Measurements from ENCODE around the gene TCF25.
"Not testable (repeated sequence)": the region's sequence is repeated elsewhere in the genome, so short reads cannot be mapped to it uniquely, and the experiment has no call there.

Gene TCF25, protein sequence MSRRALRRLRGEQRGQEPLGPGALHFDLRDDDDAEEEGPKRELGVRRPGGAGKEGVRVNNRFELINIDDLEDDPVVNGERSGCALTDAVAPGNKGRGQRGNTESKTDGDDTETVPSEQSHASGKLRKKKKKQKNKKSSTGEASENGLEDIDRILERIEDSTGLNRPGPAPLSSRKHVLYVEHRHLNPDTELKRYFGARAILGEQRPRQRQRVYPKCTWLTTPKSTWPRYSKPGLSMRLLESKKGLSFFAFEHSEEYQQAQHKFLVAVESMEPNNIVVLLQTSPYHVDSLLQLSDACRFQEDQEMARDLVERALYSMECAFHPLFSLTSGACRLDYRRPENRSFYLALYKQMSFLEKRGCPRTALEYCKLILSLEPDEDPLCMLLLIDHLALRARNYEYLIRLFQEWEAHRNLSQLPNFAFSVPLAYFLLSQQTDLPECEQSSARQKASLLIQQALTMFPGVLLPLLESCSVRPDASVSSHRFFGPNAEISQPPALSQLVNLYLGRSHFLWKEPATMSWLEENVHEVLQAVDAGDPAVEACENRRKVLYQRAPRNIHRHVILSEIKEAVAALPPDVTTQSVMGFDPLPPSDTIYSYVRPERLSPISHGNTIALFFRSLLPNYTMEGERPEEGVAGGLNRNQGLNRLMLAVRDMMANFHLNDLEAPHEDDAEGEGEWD

DNA sequence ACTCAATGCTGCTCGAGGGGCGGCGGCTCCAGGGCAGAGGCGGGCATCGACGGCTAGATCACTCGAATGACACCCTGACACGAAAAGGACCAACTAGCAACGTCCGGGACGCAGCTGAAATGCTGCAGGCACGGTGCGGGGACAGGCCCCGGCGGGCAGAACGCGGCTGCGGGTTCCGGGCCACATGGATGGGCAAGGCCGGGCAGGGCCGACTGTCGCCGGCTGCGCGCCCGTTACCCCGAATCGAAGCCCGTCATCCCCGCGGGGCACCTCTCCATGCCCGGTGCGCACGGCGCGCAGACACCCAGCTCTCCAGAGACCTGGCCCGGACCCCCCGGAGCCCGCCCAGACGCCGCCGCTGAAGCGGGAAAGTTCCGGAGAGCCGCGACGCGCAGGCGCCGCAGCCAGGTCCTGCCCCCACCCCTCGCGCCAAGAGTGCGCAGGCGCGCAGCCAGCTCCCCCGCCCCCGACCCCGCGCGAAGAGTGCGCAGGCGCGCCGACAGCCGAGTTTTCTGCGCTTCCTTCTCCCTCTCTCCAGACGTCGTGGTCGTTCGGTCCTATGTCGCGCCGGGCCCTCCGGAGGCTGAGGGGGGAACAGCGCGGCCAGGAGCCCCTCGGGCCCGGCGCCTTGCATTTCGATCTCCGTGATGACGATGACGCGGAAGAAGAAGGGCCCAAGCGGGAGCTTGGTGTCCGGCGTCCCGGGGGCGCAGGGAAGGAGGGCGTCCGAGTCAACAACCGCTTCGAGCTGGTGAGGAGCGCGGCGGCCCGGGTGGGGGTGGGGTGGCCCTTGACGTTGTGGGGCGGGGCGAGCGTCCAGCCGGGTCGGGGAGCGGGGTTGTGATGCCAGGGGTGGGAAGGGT is at the start of gene TCF25:
TCF25 (plus strand) TSS at position 484 of the 863 bp plus-strand sequence; CDS start at position 560, 76 bp downstream.
- peak; percentile 92 for DNase-seq

DNA sequence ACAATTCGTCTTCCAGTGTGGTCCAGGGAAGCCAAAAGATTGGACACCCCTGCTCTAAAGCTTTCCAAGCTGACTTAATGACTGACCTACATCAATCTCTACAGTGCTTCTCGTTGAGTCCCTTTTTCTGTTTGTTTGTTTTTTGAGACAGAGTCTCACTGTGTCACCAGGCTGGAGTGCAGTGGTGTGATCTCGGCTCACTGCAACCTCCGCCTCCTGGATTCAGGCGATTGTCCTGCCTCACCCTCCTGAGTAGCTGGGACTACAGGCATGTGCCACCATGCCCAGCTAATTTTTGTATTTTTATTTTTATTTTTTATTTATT is 49.6 kb upstream of the TCF25 start:
- not testable (repeated sequence) for DNase-seq

DNA sequence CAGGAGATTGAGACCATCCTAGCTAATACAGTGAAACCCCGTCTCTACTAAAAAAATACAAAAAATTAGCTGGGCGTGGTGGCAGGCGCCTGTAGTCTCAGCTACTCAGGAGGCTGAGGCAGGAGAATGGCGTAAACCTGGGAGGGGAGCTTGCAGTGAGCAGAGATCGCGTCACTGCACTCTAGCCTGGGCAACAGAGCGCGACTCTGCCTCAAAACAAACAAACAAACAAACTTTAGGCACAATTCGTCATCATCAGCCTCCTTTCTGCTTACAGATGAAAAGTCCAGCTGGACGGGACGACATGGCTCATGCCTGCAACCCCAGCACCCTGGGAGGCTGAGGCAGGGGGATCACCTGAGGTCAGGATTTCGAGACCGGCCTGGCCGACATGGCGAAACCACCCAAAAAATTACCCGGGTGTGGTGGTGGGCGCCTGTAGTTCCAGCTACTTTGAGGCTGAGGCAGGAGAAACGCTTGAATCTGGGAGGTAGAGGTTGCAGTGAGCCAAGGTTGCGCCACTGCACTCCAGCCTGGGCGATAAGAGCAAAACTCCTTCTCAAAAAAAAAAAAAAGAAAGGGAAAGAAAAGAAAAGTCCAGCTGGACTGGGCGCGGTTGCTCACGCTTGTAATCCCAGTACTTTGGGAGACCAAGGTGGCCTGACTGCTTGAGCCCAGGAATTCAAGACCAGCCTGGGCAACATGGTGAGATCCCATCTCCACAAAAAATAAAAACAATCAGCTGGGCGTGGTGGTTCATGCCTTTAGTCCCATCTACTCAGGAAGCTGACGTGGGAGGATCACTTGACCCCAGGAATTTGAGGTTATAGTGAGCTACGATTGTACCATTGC is 46.6 kb upstream of the TCF25 start:
- no peak for DNase-seq

DNA sequence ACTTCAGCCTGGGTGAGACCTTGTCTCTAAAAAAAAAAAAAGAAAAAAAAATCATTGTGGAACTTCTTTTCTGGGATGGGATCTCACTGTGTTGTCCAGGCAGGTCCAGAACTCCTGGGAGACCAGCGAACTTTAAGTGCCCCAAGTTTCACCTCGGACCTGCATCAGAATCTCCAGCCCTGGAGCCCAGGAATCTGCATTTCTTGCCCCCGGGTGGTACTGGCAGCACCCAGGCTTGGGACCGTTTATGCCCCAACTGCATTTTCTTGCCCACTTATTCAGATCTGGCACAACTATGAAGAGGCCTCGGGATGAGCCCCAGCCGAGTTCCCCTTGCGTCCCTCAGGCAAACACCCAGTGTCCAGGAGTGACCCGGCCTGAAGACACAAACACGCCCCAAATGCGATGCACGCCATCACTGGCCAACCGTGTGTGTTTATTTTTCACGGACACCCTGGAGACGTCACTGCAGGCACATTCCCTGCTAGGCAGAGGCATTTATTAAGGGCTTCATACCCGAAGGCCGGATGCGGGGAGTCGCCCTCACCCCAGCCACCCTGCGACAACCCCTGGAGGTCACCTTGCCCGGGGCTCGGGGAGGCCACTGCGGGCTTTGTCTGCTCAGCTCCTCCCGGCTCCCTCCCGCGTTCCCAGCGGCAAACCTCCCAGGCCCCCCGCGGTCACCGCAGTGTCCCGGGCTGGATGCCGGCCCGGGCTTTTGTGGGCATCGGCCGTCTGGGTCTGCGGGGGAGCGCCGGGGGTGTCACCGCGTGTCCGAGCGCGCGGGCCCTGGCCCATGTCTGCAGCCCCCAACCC is 45.8 kb upstream of the TCF25 start:
- DNase-seq = no peak

DNA sequence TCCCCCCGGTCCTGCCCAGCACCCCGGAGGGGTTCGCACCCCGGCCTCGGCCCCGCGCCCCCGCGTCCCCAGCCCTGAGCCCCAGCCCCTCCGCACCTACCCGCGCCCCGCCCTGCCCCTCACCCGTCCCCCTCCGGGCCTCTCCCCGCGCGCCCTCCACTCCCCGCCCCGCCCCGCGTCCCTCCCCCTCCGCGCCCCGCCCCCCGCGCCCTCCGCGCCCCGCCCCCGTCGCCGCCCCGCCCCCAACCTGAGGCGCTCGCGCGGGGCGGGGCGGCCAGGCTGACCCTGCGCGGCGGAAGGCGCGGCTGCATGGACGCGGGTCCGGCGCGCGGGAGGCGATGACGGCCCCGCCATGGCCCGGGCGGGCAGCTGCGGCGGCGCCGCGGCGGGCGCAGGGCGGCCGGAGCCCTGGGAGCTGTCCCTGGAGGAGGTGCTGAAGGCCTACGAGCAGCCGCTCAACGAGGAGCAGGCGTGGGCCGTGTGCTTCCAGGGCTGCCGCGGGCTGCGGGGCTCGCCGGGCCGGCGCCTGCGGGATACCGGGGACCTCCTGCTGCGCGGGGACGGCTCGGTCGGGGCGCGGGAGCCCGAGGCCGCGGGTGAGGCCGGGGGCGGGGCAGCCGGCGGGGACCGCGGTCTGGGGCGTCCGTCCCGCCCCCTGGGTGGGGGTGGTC is 45.1 kb upstream of the TCF25 start, which contains the start of gene SPIRE2:
SPIRE2 (plus strand) TSS at position 277 of the 671 bp plus-strand sequence; CDS start at position 353, 76 bp downstream.
- DNase-seq = peak; percentile 74

DNA sequence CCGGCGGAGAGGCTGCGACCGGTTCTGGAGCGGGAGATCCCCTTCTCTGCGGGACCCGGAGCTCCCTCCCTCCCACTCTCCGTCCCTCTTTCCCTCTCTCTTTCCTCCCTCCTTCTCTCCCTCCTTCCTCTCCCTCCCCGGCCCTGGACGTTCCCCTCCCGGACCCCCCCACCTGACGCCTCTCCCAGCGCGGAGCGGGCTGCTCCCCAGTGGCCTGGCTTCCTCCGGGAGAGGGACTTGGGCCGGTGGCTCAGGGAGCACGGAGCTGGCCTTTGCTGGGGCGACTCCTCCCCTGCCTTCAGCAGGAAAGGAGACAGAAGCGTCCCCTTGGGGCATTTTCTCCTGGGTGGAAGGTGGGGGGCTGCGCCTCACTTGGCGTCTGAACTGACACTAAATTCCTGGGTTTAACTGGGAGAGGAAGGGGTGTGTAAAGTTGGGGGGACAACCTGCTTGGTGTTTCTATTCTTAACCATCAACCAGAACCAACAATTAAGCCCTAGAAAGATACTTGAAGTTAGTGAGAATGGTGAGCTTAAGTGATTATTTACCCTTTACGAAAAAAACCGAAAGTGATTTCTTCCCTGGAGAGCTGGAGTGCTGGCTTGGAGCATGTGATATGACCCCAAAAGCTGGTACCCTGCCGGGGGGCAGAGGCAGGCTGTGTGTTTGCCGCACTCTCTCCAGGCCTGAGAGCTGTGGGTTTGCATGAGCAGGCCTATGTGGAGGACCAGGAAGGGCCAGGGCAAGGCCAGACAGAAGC is 44.3 kb upstream of the TCF25 start:
- no peak for DNase-seq

DNA sequence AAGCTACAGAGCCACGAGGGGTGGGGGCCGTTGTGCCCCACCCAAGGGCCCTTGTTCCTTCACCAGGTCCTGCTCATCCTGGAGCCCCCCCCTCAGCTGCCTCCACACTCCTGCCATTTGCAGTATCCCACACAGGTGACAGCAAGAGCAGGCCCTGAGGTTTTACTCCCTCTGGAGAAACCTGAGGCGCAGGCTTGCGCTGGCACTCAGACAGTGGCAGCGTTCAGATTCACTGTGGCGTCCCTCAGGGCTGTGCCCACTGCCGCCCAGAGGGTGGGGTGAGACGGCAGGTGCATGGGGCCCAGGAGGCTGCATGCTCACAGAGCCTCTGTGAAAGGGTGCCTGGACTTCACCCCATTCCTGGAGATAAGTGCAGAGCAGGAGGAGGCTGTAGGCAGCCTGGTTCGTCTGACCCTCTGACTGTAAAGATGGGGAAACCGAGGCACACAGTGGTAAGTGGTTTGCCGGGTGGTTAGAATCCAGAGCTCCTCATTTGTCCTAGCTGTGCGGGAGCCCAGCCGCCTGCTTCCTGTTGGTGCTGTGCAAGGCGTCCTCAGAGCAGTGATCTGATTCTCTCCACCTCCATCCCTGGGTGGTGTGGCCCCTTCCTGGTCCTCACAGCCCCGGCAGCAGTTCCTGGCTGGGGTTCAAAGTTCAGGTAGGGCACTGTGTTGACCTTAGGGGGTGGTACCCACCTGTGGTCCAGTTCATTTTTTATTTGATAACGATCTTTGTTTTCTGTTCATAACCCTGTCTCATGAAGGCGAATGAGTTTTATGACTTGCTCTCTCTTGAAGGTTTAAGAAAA is 43.6 kb upstream of the TCF25 start:
- DNase-seq = no peak

DNA sequence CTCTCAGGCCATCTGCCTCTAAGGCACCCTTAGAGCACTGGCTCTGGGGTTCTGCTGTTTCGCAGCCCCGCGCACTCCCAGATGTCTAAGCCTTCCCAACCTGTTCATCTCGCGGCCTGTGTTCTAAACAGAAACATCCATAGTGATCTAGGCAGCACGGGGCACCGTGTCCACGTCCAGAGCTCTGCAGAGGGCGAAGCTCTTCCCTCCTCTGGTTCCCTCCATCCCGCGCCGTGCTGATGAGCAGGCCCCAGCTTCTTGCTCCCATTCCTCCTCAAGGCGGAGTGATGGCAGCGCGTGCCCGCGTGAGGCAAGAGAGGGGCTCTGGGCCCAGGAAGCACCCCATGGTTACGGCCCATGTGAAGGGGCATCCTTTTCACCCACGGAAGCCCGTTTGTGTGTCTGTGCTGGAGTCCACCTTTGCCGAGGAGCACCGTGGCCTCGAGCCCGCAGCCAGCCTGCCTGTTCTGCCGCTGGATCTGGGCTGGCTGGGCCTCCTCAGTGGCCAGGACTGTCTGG is 41.5 kb upstream of the TCF25 start:
- DNase-seq = no peak

DNA sequence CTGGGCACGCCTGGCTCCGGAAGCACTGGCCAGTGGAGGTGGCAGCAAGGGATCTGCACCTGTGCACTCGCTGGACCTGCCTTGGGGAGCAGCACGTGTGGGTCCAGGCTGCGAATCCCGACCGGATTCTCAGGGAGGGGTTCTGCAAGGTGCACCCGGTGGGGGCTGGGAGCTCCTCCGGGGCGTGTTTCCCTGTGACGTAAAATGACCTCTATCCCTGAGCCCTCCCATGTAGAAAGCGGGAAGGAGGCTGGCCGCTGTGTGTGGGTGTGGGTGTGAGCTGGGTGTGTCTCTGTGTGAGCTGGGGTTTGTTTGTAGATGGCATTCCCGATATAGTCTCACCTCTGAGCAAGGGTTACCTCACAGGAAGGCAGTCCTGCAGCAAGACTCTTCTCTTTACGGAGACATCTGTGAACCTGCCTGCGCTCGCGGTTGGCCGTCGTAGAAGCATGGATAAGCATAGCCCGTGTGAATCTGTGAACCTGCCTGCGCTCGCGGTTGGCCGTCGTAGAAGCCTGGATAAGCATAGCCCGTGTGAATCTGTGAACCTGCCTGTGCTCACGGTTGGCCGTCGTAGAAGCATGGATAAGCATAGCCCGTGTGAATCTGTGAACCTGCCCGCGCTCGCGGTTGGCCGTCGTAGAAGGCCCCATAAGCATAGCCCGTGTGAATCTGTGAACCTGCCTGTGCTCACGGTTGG is 39.6 kb upstream of the TCF25 start:
- DNase-seq = not testable (repeated sequence)

DNA sequence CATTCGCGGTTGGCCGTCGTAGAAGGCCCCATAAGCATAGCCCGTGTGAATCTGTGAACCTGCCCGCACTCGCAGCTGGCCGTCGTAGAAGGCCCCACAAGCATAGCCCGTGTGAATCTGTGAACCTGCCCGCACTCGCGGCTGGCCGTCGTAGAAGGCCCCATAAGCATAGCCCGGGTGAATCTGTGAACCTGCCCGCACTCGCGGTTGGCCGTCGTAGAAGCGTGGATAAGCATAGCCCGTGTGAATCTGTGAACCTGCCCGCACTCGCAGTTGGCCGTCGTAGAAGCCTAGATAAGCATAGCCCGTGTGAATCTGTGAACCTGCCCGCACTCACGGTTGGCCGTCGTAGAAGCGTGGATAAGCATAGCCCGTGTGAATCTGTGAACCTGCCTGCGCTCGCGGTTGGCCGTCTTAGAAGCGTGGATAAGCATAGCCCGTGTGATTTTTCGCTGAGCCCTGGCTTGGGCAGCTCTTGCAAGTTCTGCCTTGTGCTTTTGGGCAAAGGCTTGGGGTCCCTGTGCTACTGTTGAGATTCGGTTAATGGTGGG is 38.5 kb upstream of the TCF25 start:
- not testable (repeated sequence) for DNase-seq

DNA sequence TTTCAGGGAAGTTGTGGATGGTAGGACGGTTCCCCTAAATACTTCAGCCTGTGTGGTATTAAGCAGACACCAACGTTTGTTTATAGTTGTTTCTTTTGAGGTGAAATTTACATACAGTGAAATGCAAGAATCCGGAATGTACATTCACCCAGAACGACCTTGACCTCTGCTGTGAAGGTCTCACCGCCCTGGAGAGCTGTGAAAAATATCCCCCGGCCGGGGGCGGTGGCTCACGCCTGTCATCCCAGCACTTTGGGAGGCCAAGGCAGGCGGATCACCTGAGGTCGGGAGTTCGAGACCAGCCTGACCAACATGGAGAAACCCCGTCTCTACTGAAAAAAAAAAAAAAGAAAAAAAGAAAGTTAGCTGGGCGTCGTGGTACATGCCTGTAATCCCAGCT is 36.9 kb upstream of the TCF25 start:
- not testable (repeated sequence) for DNase-seq

DNA sequence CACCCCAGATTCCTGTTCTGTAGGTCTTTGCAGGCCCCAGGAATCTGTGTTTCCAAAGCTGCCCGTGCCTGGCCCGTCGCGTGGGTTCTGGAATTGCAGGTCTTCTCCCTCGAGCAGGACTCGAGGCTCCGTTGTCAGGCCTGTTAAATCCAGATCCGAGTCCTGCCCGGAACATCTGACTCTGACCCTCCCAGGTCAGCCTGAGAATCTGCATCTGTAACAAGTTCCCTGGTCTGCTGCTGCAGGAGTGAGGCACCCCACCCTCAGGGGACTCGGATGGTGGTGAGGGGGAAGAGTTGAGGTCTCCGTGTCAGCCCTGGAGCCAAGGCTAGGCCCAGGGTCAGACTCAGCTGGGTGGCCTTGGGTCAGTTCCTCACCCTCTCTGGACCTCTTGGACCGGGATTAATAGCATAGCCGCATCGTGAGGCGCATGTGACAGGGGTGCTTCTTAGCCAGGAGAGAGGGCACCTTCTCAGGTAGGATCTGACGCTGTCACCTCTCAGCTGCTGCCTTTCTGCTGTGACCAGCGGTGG is 36.3 kb upstream of the TCF25 start:
- DNase-seq = no peak

DNA sequence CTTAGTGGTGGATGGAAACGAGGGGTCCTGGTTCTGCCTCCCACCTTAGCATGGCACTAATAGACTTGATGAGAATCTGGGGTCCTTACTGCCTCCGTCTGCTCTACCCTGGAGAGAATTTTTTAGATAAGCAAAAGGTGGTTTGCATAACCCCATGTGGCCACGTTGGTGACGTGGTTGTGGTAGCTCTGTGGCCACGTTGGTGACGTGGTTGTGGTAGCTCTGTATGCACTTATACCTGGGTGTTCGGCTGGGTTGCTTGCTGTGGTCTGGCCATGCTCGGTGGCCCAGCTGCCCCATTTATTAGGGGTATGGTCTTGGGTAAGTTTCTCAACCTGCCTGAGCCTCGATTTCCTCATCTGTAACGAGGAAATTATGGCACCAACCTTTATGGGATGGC is 32.1 kb upstream of the TCF25 start:
- peak; percentile 21 for DNase-seq

DNA sequence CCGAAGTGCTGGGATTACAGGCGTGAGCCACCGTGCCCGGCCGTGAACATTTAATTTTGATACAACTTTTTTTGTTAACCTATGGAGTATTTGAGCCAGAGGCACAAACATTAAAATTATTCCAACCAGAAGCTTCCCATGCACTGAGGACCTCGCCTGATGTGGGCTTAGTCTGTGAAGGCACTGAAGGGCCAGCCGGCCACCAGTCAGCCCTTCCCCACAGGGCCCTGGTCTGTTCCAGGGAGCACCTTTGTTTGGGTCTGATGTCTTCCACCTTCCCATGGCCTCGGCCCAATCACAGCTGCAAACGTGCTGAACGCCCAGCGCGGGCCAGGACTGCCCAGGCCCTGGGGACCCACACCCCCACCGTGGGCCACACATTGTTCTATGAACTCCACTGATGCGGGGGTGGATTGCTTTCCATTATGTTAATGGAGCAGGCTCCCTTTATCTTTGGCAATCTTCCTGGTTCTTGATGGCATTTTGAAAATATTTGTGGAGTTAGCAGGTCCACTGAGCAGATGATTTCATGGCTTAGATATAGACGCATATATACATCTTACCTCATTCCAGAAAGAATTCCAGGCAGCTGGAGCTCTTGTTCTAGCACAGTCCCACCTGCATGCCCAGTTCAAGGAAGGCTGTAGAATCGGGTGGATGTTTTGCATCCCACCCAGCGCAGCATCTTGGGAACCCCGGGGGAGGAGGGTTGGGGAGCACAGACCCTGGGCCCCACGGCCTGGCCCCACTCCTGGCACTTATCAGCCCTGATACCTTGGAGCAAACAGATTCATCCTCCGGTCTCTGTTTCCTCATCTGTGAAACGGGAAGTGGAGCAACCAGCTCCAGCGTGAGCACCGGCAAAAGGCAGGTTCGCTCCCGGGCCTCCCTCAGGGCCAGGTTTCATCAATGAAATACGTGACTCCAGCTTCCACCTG is 30.7 kb upstream of the TCF25 start:
- no peak for DNase-seq

DNA sequence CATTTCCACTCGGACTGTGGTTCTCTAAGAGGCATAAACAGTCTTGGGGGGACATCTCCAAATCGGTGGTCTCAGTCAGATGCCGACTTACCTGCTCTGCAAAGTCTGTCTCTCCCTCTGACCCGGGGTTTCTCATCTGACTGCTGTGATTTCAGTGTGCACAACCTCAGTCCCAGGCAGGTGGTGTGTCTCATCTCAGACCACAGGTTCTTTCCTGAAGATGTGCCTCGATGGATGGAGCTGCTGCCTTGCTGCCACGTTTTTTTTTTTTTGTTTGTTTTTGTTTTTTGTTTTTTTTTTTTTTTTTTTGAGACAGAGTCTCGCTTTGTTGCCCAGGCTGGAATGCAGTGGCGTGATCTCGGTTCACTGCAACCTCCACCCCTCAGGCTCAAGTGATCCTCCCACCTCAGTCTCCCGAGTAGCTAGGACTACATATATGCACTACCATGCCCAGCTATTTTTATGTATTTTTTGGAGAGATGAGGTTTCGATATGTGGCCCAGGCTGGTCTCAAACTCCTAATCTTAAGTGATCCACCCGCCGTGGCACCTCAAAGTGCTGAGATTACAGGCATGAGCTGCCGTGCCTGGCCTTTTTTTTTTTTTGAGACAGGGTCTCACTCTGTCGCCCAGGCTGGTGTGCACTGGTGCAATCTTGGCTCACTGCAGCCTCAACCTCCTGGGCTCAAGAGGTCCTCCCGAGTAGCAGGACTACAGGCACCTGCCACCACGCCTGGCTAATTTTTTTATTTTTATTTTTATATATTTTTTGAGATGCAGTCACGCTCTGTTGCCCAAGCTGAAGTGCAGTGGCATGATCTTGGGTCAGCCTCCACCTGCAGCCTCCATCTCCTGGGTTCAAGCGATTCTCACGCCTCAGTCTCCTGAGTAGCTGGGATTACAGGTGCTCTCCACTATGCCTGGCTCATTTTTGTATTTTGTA is 29.7 kb upstream of the TCF25 start:
- DNase-seq = no peak

All from CD4-positive, alpha-beta T cell treated with Interleukin-6 for 4 hours (primary cell).